ENCODE results near the gene MTCL1.

GRCh38 chr18:8669571-8669970 lies 35.8 kb upstream of the MTCL1 start:
- TF ChIP-seq CTCF (IDR thresholded peaks at IDR 0.05) (no peak), POLR2AphosphoS5 (IDR thresholded peaks at IDR 0.05; ENCODE audit: low read depth, low read length) (no peak), TCF7L2 (IDR thresholded peaks at IDR 0.05; ENCODE audit: low read depth, low read length) (no peak), SIN3A (IDR thresholded peaks at IDR 0.05; ENCODE audit: borderline replicate concordance, insufficient read depth, low read depth, low read length) (no peak)
